GM12873 (cell line): ENCODE data around the gene PRKCSH.

ENCODE experiments used
- TF ChIP-seq, protein P1 (sequence below): IDR thresholded peaks from 2 replicates; pipeline ENCODE4 v1.5.1; 2012; ENCODE audit warnings: low read depth, mild to moderate bottlenecking, moderate library complexity, low read length, control low read depth; ENCODE audit not compliant: insufficient read depth; ENCODE audit errors: missing control alignments

Gene PRKCSH

DNA sequence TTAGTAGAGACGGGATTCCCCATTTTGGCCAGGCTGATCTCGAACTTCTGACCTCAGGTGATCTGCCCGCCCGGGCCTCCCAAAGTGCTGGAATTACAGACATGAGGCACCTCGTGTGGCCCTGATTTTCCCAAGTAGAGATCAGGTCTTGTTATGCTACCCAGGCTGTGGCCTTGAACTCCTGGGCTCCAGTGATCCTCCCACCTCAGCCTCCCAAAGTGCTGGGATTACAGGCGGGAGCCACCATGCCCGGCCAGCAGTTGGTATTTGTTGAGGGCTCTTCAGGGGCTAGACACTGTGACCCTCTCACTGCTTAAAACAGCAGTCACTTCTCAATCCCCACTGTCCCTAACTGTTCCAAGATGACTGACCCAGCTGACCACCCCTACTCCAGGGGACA is 53.9 kb downstream of the PRKCSH start:
- TF ChIP-seq, protein P1, sequence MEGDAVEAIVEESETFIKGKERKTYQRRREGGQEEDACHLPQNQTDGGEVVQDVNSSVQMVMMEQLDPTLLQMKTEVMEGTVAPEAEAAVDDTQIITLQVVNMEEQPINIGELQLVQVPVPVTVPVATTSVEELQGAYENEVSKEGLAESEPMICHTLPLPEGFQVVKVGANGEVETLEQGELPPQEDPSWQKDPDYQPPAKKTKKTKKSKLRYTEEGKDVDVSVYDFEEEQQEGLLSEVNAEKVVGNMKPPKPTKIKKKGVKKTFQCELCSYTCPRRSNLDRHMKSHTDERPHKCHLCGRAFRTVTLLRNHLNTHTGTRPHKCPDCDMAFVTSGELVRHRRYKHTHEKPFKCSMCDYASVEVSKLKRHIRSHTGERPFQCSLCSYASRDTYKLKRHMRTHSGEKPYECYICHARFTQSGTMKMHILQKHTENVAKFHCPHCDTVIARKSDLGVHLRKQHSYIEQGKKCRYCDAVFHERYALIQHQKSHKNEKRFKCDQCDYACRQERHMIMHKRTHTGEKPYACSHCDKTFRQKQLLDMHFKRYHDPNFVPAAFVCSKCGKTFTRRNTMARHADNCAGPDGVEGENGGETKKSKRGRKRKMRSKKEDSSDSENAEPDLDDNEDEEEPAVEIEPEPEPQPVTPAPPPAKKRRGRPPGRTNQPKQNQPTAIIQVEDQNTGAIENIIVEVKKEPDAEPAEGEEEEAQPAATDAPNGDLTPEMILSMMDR, result no peak

DNA sequence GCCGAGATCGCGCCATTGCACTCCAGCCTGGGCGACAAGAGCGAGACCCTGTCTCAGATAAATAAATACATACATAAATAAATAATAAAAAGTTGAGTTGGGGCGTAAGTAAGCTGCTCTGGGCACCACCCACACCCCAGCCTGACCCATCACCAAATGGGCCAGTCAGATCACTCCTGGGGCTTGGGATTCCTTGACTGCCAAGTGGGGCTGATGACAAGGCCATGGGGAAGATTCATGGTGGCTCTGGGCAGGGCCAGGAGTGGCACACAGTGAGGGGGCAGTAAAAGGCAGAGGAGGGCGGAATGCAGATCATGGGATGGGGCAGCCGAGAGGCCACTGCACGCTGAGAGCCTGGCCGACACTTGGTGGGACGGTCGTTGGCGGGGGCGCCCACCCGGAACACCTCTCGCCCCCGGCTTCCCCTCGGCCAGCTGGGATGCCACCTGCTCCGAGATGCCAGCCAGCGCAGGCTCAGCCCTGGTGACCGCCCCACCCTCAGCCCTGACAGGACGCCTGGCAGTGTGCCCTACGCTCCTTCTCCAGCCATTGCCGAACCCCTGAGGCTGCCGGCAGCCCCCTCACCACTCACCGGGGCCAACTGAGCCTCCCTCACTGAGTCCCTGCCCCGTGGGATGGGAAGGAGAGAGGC is 59.3 kb downstream of the PRKCSH start:
- TF ChIP-seq, protein P1, result no peak

DNA sequence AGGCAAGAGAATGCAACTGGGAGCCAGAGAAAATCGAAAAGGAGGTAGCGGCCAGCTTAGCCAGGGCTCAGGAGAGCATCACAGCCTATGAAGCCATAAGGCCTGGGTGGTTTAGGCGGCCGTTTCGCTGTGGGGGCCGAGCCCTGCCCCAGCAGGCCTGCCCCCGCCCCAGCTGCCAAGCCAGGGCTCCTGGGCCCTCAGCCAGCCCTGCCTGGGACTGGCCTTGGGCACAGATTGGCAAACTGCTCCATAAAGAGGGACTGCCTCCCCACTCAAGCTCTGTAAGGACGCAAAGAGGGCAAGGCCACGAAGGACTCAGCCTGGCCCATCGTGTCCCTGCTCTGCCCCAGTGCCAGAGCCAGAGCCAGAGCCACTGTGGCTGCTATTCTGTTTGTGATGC is 60.0 kb downstream of the PRKCSH start:
- TF ChIP-seq, protein P1, result no peak

DNA sequence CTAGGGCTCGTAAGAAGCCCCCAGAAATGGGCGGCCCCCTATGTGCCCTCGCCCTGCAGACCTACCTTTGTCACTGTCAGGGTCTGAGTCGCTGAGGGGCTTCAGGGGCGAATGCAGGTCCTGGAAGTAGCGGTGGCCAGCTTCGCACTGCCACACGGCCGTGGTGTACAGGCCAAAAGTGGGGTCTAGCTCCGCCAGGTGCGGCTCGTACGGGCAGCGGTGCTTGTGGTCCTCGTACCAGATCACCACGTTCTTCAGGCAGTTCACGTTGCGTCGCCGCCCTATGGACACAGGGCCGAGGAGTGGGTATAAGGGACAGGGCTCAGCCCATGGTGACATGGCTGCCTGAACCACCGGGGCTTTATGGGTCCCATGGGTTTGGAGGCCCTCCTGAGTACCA is 60.5 kb downstream of the PRKCSH start:
- TF ChIP-seq, protein P1, result no peak

DNA sequence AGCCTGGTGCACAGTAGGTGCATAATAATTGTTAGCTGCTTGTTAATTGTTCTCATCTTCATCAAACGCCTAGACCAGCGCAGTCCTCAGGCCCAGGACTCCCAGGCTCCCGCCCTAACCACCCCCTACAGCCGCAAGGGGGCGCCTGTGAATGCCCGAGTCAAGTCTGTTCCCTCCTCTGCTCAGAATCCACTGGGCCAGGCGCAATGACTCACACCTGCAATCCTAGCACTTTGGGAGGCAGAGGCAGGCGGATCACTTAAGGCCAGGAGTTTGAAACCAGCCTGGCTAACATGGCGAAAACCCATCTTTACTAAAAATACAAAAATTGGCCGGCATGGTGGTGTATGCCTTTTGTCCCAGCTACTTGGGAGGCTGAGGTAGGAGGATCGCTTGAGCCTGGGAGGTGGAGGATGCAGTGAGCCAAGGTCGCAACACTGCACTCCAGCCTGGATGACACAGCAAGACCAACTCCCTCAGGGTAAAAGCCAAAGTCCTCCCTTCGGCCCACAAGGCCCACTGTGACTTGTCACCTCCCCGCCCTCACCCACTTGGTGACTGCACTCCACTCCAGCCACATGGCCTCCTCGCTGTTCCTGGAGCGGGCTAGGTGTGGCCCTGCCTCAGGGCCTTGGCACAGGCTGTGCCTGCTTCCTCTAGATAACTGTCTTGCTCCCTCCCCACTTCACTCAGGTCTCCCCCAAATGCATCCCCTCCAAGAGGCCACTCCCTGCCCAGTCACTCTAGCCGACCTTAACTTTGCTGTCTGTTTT is 61.1 kb downstream of the PRKCSH start:
- TF ChIP-seq, protein P1, result peak; percentile 87

DNA sequence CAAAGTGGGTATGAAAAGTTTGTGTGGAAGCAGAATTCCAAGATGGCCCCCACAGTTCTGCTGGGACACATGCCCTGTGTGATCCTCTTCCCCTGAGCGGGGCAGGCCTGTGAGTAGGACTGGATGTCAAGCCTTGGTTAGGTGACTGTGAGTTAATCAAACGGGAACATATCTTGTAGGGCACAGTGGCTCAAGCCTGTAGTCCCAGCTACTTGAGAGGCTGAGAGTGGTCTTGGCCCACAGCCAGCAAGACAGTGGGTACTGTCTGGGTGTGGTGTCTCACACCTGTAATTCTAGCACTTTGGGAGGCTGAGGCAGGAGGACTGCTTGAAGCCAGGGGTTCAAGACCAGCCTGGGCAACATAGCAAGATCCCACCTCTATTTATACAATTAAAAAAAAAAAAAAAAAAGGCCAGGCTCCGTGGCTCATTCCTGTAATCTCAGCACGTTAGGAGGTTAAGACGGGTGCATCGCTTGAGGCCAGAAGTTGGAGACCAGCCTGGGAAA is 63.8 kb downstream of the PRKCSH start:
- TF ChIP-seq, protein P1, result no peak

DNA sequence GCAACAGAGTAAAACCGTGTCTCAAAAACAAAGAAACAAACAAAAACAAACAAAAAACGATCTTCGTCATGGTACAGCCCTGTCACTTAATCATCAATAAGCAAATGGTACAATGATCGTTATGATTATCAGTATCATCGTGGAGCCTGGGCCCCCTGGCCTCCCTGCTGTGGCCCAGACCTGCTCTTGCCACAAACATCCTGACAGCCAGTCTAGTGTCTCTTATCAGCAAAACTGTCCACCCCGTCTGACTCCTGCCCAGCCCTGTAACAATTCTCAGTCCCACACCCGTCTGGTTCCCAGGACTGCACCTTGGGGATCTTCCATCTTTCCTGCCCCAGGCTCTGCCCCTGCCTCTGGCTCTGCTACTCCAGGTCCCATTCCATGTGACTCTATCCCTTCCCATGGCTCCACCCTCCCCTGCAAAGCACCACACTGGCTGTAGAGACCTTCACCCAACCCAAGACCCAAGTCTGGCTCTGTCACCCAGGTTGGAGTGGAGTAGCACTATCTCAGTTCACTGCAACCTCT is 64.5 kb downstream of the PRKCSH start:
- TF ChIP-seq, protein P1, result no peak
